Lower lobe of right lung (tissue), 2 donors: ENCODE data around the gene GRM5. TPM values are rescaled to one million over a fixed set of nuclear protein-coding genes. Genes with fewer than 3 reads are reported as not detected.

Source experiments
- ATAC-seq, 2 donors: fragments of 200-7000 bp; cut with Tn5 transposase; one replicate each; pipeline ENCODE4 v1.9.1; 2020 to 2022; ENCODE audit warnings: mild to moderate bottlenecking in 2 of 2, moderate library complexity in 2 of 2
- DNase-seq: peaks from one replicate; pipeline ENCODE4 v3.0.0-alpha.2; 2020
- H3K27ac ChIP-seq: fragments of 200-600 bp; one replicate; pipeline ENCODE4 v1.8.0; 2022
- H3K27me3 ChIP-seq: fragments of 200-600 bp; one replicate; pipeline ENCODE4 v1.8.0; 2022; ENCODE audit warnings: low read depth
- H3K36me3 ChIP-seq: fragments of 200-600 bp; one replicate; pipeline ENCODE4 v1.8.0; 2022; ENCODE audit warnings: mild to moderate bottlenecking
- H3K4me1 ChIP-seq: fragments of 200-600 bp; one replicate; pipeline ENCODE4 v1.8.0; 2022
- H3K4me3 ChIP-seq: fragments of 200-600 bp; one replicate; pipeline ENCODE4 v1.8.0; 2022; ENCODE audit warnings: mild to moderate bottlenecking
- H3K9me3 ChIP-seq: fragments of 200-600 bp; one replicate; pipeline ENCODE4 v1.8.0; 2022
- CTCF ChIP-seq: fragments of 200-600 bp; IDR thresholded peaks from one replicate; pipeline ENCODE4 v1.8.0; 2022; ENCODE audit warnings: antibody characterized with exemption, mild to moderate bottlenecking
- intact Hi-C: fragments of 100-400 bp; cut with DNase I; formaldehyde crosslinking; loops from one replicate; pipeline ENCODE4 v1.11.0; 2022
- total RNA-seq: library from RNA; stranded (reverse); fragmentation: NEBNext Ultra II Directional; extraction: Animal tissue kit (Norgen Biotek cat#: 25700); gene quantifications from one replicate; pipeline ENCODE4 v1.2.1, GENCODE V29; 2021
- donor health status: DM: no; HTN: yes; CAD: no; lungs with severe emphysema.

GRM5 gene
- total RNA-seq, 1 donor from 2014 or later: 0.21 TPM

GRCh38 chr11:88655196-88655595, 410.6 kb downstream of the GRM5 start:
- TF ChIP-seq CTCF: no peak

GRCh38 chr11:88651556-88651955, 414.2 kb downstream of the GRM5 start:
- H3K4me3 ChIP-seq: no peak overlapping the region
- H3K27ac ChIP-seq: no peak overlapping the region
- TF ChIP-seq CTCF: no peak
- no peaks in the 10 kb centered on the region for H3K9me3 ChIP-seq
- DNase-seq (no peak), ATAC-seq (peak in 1 of 2 donors; percentile 41)
- no peaks in the 10 kb centered on the region for H3K36me3 ChIP-seq
- intact Hi-C loops: no loop called here
- no peaks in the 10 kb centered on the region for H3K4me1 ChIP-seq
- H3K27me3 ChIP-seq: no peaks in the 10 kb centered on the region

More at GRCh38 chr11:88655196-88655595, 410.6 kb downstream of the GRM5 start:
- intact Hi-C loops: no loop called here
- DNase-seq (no peak), ATAC-seq (no peak)
- Histone ChIP-seq H3K9me3 (no peaks in the 10 kb centered on the region), H3K4me1 (no peaks in the 10 kb centered on the region), H3K36me3 (no peaks in the 10 kb centered on the region), H3K4me3 (no peak overlapping the region), H3K27ac (no peak overlapping the region), H3K27me3 (no peaks in the 10 kb centered on the region)

GRCh38 chr11:88644724-88645123, 421.1 kb downstream of the GRM5 start:
- no peaks in the 10 kb centered on the region for H3K36me3 ChIP-seq
- no peak overlapping the region for H3K4me3 ChIP-seq
- DNase-seq: no peak
- H3K27me3 ChIP-seq: no peaks in the 10 kb centered on the region
- no peak overlapping the region for H3K27ac ChIP-seq
- H3K9me3 ChIP-seq: no peaks in the 10 kb centered on the region
- intact Hi-C loops: no loop called here
- ATAC-seq: no peak
- H3K4me1 ChIP-seq: no peaks in the 10 kb centered on the region
- no peak for TF ChIP-seq CTCF

GRCh38 chr11:88632163-88632562, 433.6 kb downstream of the GRM5 start:
- intact Hi-C loops: no loop called here
- Histone ChIP-seq H3K27me3 (no peaks in the 10 kb centered on the region), H3K27ac (no peak overlapping the region), H3K4me1 (no peaks in the 10 kb centered on the region), H3K4me3 (no peak overlapping the region), H3K9me3 (no peaks in the 10 kb centered on the region), H3K36me3 (no peaks in the 10 kb centered on the region)
- ATAC-seq (no peak), DNase-seq (no peak)
- no peak for TF ChIP-seq CTCF

DNA sequence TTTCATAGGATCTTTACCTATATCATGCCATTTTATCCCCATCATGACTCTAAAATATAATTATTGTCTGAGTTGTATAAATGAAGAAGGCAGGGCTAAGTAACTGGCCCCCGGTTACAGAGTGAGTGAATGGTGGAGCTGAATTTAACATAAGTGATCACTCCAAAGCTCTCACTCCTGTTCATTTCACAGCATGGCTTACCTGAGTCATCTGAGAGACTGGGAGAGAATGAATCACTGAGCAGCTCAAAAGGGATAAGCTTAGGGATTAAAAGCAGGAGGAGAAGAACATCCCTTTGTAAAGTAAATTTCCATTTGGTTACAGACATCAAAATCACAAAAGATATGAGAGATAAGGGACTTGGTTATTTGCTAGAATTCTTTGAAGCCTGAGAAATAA, 434.3 kb downstream of the GRM5 start:
- ATAC-seq (no peak), DNase-seq (no peak)
- no peak for TF ChIP-seq CTCF
- intact Hi-C loops: no loop called here
- Histone ChIP-seq H3K27ac (no peak overlapping the region), H3K4me3 (no peak overlapping the region), H3K9me3 (no peaks in the 10 kb centered on the region), H3K27me3 (no peaks in the 10 kb centered on the region), H3K4me1 (no peaks in the 10 kb centered on the region), H3K36me3 (no peaks in the 10 kb centered on the region)

DNA sequence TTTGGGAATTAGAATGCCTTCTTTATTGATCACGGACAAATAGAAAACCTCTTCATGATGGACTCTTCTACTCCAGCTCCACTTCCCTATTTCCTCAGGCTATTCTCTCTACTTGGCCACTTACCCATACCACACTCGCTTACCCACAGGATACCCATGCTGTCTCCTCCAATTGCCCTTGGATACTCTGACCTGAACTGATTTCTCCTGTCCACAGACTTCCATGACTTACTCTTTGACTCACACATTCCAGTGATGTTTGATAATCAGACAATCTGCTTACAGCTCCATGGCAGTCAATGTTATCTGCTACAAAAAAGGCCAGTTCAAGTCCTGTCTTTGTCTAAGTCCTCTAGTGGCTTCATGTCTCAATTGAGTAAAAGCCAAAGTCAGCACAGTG, 436.3 kb downstream of the GRM5 start:
- ATAC-seq (no peak), DNase-seq (no peak)
- Histone ChIP-seq H3K27me3 (no peaks in the 10 kb centered on the region), H3K27ac (no peak overlapping the region), H3K9me3 (no peaks in the 10 kb centered on the region), H3K4me3 (no peak overlapping the region), H3K4me1 (no peaks in the 10 kb centered on the region), H3K36me3 (no peaks in the 10 kb centered on the region)
- TF ChIP-seq CTCF: no peak
- intact Hi-C loops: no loop called here
